HEK293 (cell line): ENCODE results near the gene NUP50.

ENCODE experiments used
- CTCF ChIA-PET: fragments of 350-600 bp; formaldehyde crosslinking; extraction: SDS; loops from one replicate; lab custom pipeline; 2021; ENCODE audit warnings: antibody characterized with exemption; lab: Yijun Ruan, JAX
- POLR2A ChIA-PET: fragments of 300-600 bp; formaldehyde crosslinking; extraction: SDS; loops from one replicate; lab custom pipeline; 2020; ENCODE audit warnings: antibody characterized with exemption, inconsistent platforms; lab: Yijun Ruan, JAX
- H3K27ac ChIP-seq: fragments of 200-500 bp; sonication (Bioruptor generic); 2 replicates; pipeline ENCODE4 v1.5.1; 2014; ENCODE audit warnings: low read depth, low read length, control low read depth, inconsistent platforms; ENCODE audit errors: extremely low read depth
- H3K36me3 ChIP-seq, 2 experiments: fragments of 200-500 bp in 1 of 2; sonication (Bioruptor generic) in 1 of 2; 1 replicate in 1 of 2; 2 replicates in 1 of 2; pipeline ENCODE4 v1.5.1; 2014 to 2017; ENCODE audit warnings: inconsistent platforms in 2 of 2, low read length in 2 of 2; ENCODE audit not compliant: control insufficient read depth in 2 of 2, insufficient read depth in 1 of 2
- H3K4me1 ChIP-seq: fragments of 200-500 bp; sonication (Bioruptor generic); 2 replicates; pipeline ENCODE4 v1.5.1; 2014; ENCODE audit warnings: mild to moderate bottlenecking, low read length, inconsistent platforms; ENCODE audit not compliant: control insufficient read depth, insufficient read depth
- H3K4me3 ChIP-seq: 2 replicates; pipeline ENCODE4 v1.5.1; 2011; ENCODE audit warnings: low read depth, mild to moderate bottlenecking, control low read depth, low read length, moderate library complexity
- H3K9me3 ChIP-seq: fragments of 200-500 bp; sonication (Bioruptor generic); 2 replicates; pipeline ENCODE4 v1.5.1; 2014; ENCODE audit warnings: low read depth, low read length, inconsistent platforms; ENCODE audit not compliant: control insufficient read depth, insufficient read depth
- HIC1 ChIP-seq: fragments of 450-650 bp; formaldehyde crosslinking; IDR thresholded peaks from 2 replicates; pipeline ENCODE4 v1.5.1; 2016; ENCODE audit warnings: missing biosample characterization, missing genetic modification characterization
- KLF17 ChIP-seq: fragments of 450-650 bp; formaldehyde crosslinking; IDR thresholded peaks from 2 replicates; pipeline ENCODE4 v1.5.1; 2016; ENCODE audit warnings: missing biosample characterization, missing genetic modification characterization
- MZF1 ChIP-seq: fragments of 450-650 bp; formaldehyde crosslinking; IDR thresholded peaks from 2 replicates; pipeline ENCODE4 v1.5.1; 2017; ENCODE audit warnings: missing biosample characterization, missing genetic modification characterization, borderline replicate concordance
- SETDB1 ChIP-seq: IDR thresholded peaks from one replicate; pipeline ENCODE4 v1.6.1; 2017; ENCODE audit warnings: mild to moderate bottlenecking, low read length, moderate library complexity, mixed read lengths; ENCODE audit not compliant: insufficient read length
- ZFP37 ChIP-seq: fragments of 450-650 bp; formaldehyde crosslinking; IDR thresholded peaks from 2 replicates; pipeline ENCODE4 v1.5.1; 2016; ENCODE audit warnings: missing biosample characterization, missing genetic modification characterization
- ZNF174 ChIP-seq: fragments of 450-650 bp; formaldehyde crosslinking; IDR thresholded peaks from 2 replicates; pipeline ENCODE4 v1.5.0; 2017; ENCODE audit warnings: missing biosample characterization, mild to moderate bottlenecking, missing genetic modification characterization
- ZNF239 ChIP-seq: fragments of 450-650 bp; formaldehyde crosslinking; IDR thresholded peaks from 2 replicates; pipeline ENCODE4 v1.5.1; 2016; ENCODE audit warnings: missing biosample characterization, missing genetic modification characterization
- ZNF274 ChIP-seq, 2 experiments: fragments of 200-500 bp in 1 of 2; fragments of 450-650 bp in 1 of 2; sonication (Bioruptor generic) in 1 of 2; formaldehyde crosslinking in 1 of 2; IDR thresholded peaks; 2 replicates each; pipeline versions ENCODE4 v1.5.1 to v1.6.1; 2014 to 2016; ENCODE audit warnings: borderline replicate concordance in 1 of 2, inconsistent platforms in 1 of 2, low read length in 1 of 2, missing biosample characterization in 1 of 2, missing genetic modification characterization in 1 of 2
- ZNF341 ChIP-seq: fragments of 450-650 bp; formaldehyde crosslinking; IDR thresholded peaks from 2 replicates; pipeline ENCODE4; 2016; ENCODE audit warnings: low read depth, missing biosample characterization, missing genetic modification characterization
- ZNF398 ChIP-seq: fragments of 450-650 bp; formaldehyde crosslinking; IDR thresholded peaks from 2 replicates; pipeline ENCODE4 v1.5.1; 2017; ENCODE audit warnings: missing biosample characterization, missing genetic modification characterization
- ZNF571 ChIP-seq: fragments of 450-650 bp; formaldehyde crosslinking; IDR thresholded peaks from 2 replicates; pipeline ENCODE4 v1.5.0; 2017; ENCODE audit warnings: missing biosample characterization, missing genetic modification characterization
- ZNF626 ChIP-seq: fragments of 450-650 bp; sonication (Bioruptor Pico); formaldehyde crosslinking; IDR thresholded peaks from 2 replicates; pipeline ENCODE4 v1.5.1; 2018; ENCODE audit warnings: missing biosample characterization, missing genetic modification characterization, inconsistent platforms
- ZNF664 ChIP-seq: fragments of 450-650 bp; formaldehyde crosslinking; IDR thresholded peaks from 2 replicates; pipeline ENCODE4 v1.5.1; 2016; ENCODE audit warnings: missing biosample characterization, missing genetic modification characterization
- ZNF677 ChIP-seq: fragments of 450-650 bp; IDR thresholded peaks from 2 replicates; pipeline ENCODE4 v1.5.0; 2018; ENCODE audit warnings: missing biosample characterization, mild to moderate bottlenecking, missing genetic modification characterization, moderate library complexity
- ZNF791 ChIP-seq: fragments of 450-650 bp; formaldehyde crosslinking; IDR thresholded peaks from 2 replicates; pipeline ENCODE4 v1.5.1; 2016; ENCODE audit warnings: missing biosample characterization, missing genetic modification characterization
- ZSCAN23 ChIP-seq: fragments of 450-650 bp; formaldehyde crosslinking; IDR thresholded peaks from 2 replicates; pipeline ENCODE4 v1.5.1; 2016; ENCODE audit warnings: missing biosample characterization, missing genetic modification characterization
- TF ChIP-seq, protein P1 (sequence below): sonication (generic); formaldehyde crosslinking; IDR thresholded peaks from 2 replicates; pipeline ENCODE4 v1.8.1; 2022; ENCODE audit warnings: mild to moderate bottlenecking, moderate library complexity, missing genetic modification reagents

NUP50 gene

DNA sequence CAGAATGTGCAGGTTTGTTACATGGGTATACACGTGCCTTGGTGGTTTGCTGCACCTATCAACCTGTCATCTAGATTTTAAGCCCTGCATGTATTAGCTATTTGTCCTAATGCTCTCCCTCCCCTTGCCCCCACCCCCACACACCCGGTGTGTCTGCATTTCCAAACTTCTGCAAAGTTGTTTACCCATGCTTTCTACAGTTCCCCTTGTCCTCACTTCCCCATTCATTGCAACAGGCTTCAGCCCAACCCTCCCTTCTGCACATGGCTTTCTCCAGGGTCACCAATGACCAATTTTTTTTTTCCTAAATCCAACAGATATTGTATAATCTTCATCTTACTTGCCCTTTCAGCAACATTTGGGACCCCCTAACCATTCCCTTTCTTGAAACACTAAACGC, 32.0 kb upstream of the NUP50 start:
- ChIA-PET POLR2A (no interaction called here), CTCF (no interaction called here)
- peaks cover 0 to 14% of the 10 kb centered on the region in 2 experiments; a peak in 2 of 3 replicates for H3K36me3 ChIP-seq
- H3K9me3 ChIP-seq: no peaks in the 10 kb centered on the region
- H3K4me1 ChIP-seq: no peaks in the 10 kb centered on the region
- TF ChIP-seq ZNF239 (tag by site-specific recombination) (no peak), ZFP37 (no peak), ZNF626 (tag by site-specific recombination) (no peak), ZNF341 (no peak), ZNF174 (no peak), ZNF398 (tag by site-specific recombination) (no peak), ZNF571 (tag by site-specific recombination) (no peak), ZNF274 (IDR thresholded peaks at IDR 0.05; ENCODE audit: low read length) (no peak), ZNF274 (tag by site-specific recombination; IDR thresholded peaks at IDR 0.05; ENCODE audit: borderline replicate concordance) (no peak), MZF1 (tag by site-specific recombination) (no peak), ZSCAN23 (tag by site-specific recombination) (no peak), ZNF677 (no peak)
- TF ChIP-seq, all 188 proteins: peak for 0
- Histone ChIP-seq H3K4me3 (no peak overlapping the region), H3K27ac (no peak overlapping the region)

- H3K27ac ChIP-seq: no peak overlapping the region
- H3K36me3 ChIP-seq: peaks cover 0 to 14% of the 10 kb centered on the region in 2 experiments; a peak in 2 of 3 replicates
- H3K9me3 ChIP-seq: no peaks in the 10 kb centered on the region
- ChIA-PET CTCF (no interaction called here), POLR2A (no interaction called here)
- H3K4me1 ChIP-seq: no peaks in the 10 kb centered on the region
- TF ChIP-seq KLF17 (tag by site-specific recombination) (no peak), ZNF664 (tag by site-specific recombination) (no peak), HIC1 (no peak), ZNF398 (tag by site-specific recombination) (no peak), ZNF791 (tag by site-specific recombination) (no peak), SETDB1 (peak; percentile 86)
- TF ChIP-seq, protein P1, sequence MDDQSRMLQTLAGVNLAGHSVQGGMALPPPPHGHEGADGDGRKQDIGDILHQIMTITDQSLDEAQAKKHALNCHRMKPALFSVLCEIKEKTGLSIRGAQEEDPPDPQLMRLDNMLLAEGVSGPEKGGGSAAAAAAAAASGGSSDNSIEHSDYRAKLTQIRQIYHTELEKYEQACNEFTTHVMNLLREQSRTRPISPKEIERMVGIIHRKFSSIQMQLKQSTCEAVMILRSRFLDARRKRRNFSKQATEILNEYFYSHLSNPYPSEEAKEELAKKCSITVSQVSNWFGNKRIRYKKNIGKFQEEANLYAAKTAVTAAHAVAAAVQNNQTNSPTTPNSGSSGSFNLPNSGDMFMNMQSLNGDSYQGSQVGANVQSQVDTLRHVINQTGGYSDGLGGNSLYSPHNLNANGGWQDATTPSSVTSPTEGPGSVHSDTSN (CRISPR knock-in tag): no peak
- H3K4me3 ChIP-seq: no peak overlapping the region
These were observed 29.4 kb upstream of the NUP50 start for GRCh38 chr22:45134313-45134712.
